ENCODE results near the gene QPRT.

GRCh38 chr16:29745121-29745852 lies 66.3 kb downstream of the QPRT start:
- no peak for TF ChIP-seq EZH2 (IDR thresholded peaks at IDR 0.05; ENCODE audit: borderline replicate concordance, low read depth, low read length, poor library complexity, severe bottlenecking)
- TF ChIP-seq, protein P1, sequence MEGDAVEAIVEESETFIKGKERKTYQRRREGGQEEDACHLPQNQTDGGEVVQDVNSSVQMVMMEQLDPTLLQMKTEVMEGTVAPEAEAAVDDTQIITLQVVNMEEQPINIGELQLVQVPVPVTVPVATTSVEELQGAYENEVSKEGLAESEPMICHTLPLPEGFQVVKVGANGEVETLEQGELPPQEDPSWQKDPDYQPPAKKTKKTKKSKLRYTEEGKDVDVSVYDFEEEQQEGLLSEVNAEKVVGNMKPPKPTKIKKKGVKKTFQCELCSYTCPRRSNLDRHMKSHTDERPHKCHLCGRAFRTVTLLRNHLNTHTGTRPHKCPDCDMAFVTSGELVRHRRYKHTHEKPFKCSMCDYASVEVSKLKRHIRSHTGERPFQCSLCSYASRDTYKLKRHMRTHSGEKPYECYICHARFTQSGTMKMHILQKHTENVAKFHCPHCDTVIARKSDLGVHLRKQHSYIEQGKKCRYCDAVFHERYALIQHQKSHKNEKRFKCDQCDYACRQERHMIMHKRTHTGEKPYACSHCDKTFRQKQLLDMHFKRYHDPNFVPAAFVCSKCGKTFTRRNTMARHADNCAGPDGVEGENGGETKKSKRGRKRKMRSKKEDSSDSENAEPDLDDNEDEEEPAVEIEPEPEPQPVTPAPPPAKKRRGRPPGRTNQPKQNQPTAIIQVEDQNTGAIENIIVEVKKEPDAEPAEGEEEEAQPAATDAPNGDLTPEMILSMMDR (conservative IDR thresholded peaks at IDR 0.05; ENCODE audit: low read depth, low read length), result no peak

All from A673 (cell line).